Central memory CD8-positive, alpha-beta T cell (primary cell): ENCODE results near the gene LRRN1.

Experiments used
- ATAC-seq: fragments of 150-1000 bp; cut with Tn5 transposase; replicated peaks from 2 replicates; pipeline ENCODE4 v1.10.0; 2022; ENCODE audit warnings: mild to moderate bottlenecking, moderate FRiP score, moderate number of reproducible peaks; ENCODE audit not compliant: poor library complexity, severe bottlenecking; ENCODE audit errors: extremely low read depth
- DNase-seq, 2 donors: peaks; one replicate each; pipeline ENCODE4 v3.0.0; 2021; ENCODE audit warnings: low spot score in 2 of 2
- H3K27ac Mint-ChIP-seq: one replicate; pipeline ENCODE4 v1.8.0; 2022; ENCODE audit warnings: low read depth, mild to moderate bottlenecking, moderate library complexity, mixed read lengths
- H3K27me3 Mint-ChIP-seq: one replicate; pipeline ENCODE4 v1.8.0; 2022; ENCODE audit warnings: mixed read lengths
- H3K36me3 Mint-ChIP-seq: one replicate; pipeline ENCODE4 v1.8.0; 2022; ENCODE audit warnings: mild to moderate bottlenecking, moderate library complexity, mixed read lengths; ENCODE audit not compliant: insufficient read depth
- H3K4me1 Mint-ChIP-seq: one replicate; pipeline ENCODE4 v1.8.0; 2022; ENCODE audit warnings: mixed read lengths
- H3K4me3 Mint-ChIP-seq: one replicate; pipeline ENCODE4 v1.8.0; 2022; ENCODE audit warnings: mild to moderate bottlenecking, moderate library complexity, mixed read lengths
- H3K9me3 Mint-ChIP-seq: one replicate; pipeline ENCODE4 v1.8.0; 2022; ENCODE audit warnings: mixed read lengths

LRRN1 gene

GRCh38 chr3:3783696-3784095 lies 15.5 kb upstream of the LRRN1 start:
- no peaks in the 10 kb centered on the region for H3K36me3 Mint-ChIP-seq

GRCh38 chr3:3792391-3792790 lies 6.8 kb upstream of the LRRN1 start:
- DNase-seq (no peak), ATAC-seq (no peak)
- Mint-ChIP-seq H3K36me3 (no peaks in the 10 kb centered on the region), H3K27me3 (peaks cover 8% of the 10 kb centered on the region), H3K4me1 (no peaks in the 10 kb centered on the region), H3K27ac (no peak overlapping the region), H3K4me3 (no peak overlapping the region), H3K9me3 (no peaks in the 10 kb centered on the region)

More at GRCh38 chr3:3783696-3784095, 15.5 kb upstream of the LRRN1 start:
- Mint-ChIP-seq H3K4me1 (no peaks in the 10 kb centered on the region), H3K27ac (no peak overlapping the region), H3K9me3 (no peaks in the 10 kb centered on the region), H3K4me3 (no peak overlapping the region), H3K27me3 (no peaks in the 10 kb centered on the region)
- no peak for DNase-seq
- no peak for ATAC-seq

GRCh38 chr3:3798631-3799113 lies 559 bp upstream of the LRRN1 start:
- Mint-ChIP-seq H3K36me3 (no peaks in the 10 kb centered on the region), H3K9me3 (peaks cover 6% of the 10 kb centered on the region), H3K4me1 (no peaks in the 10 kb centered on the region), H3K27ac (no peak overlapping the region), H3K27me3 (peaks cover 52% of the 10 kb centered on the region), H3K4me3 (peak overlapping the region; percentile 61)
- no peak for DNase-seq
- ATAC-seq = peak; percentile 19

- Mint-ChIP-seq H3K9me3 (peaks cover 6% of the 10 kb centered on the region), H3K4me3 (peak overlapping the region; percentile 58), H3K27ac (no peak overlapping the region), H3K27me3 (peaks cover 52% of the 10 kb centered on the region), H3K4me1 (no peaks in the 10 kb centered on the region), H3K36me3 (no peaks in the 10 kb centered on the region)
- ATAC-seq (no peak), DNase-seq (no peak)
These were observed 837 bp downstream of the LRRN1 start for GRCh38 chr3:3800080-3800455.

- H3K27me3 Mint-ChIP-seq = peaks cover 52% of the 10 kb centered on the region
- DNase-seq = no peak
- no peaks in the 10 kb centered on the region for H3K4me1 Mint-ChIP-seq
- no peak for ATAC-seq
- peak overlapping the region; percentile 58 for H3K4me3 Mint-ChIP-seq
- no peak overlapping the region for H3K27ac Mint-ChIP-seq
- H3K9me3 Mint-ChIP-seq = peaks cover 6% of the 10 kb centered on the region
- no peaks in the 10 kb centered on the region for H3K36me3 Mint-ChIP-seq
These were observed 1.7 kb downstream of the LRRN1 start for GRCh38 chr3:3800685-3801493.

GRCh38 chr3:3801494-3801841 lies 2.2 kb downstream of the LRRN1 start:
- no peak for DNase-seq
- no peak for ATAC-seq
- H3K4me1 Mint-ChIP-seq = no peaks in the 10 kb centered on the region
- no peak overlapping the region for H3K4me3 Mint-ChIP-seq
- no peaks in the 10 kb centered on the region for H3K36me3 Mint-ChIP-seq
- H3K27ac Mint-ChIP-seq = no peak overlapping the region
- peaks cover 52% of the 10 kb centered on the region for H3K27me3 Mint-ChIP-seq
- peaks cover 6% of the 10 kb centered on the region for H3K9me3 Mint-ChIP-seq

GRCh38 chr3:3802046-3802445 lies 2.8 kb downstream of the LRRN1 start:
- Mint-ChIP-seq H3K9me3 (peaks cover 7% of the 10 kb centered on the region), H3K4me3 (no peak overlapping the region), H3K4me1 (no peaks in the 10 kb centered on the region), H3K36me3 (no peaks in the 10 kb centered on the region), H3K27me3 (peaks cover 48% of the 10 kb centered on the region), H3K27ac (no peak overlapping the region)
- no peak for DNase-seq
- no peak for ATAC-seq

GRCh38 chr3:3804560-3804959 lies 5.3 kb downstream of the LRRN1 start:
- no peak overlapping the region for H3K4me3 Mint-ChIP-seq
- ATAC-seq (no peak), DNase-seq (no peak)
- H3K4me1 Mint-ChIP-seq = no peaks in the 10 kb centered on the region
- H3K36me3 Mint-ChIP-seq = no peaks in the 10 kb centered on the region
- no peak overlapping the region for H3K27ac Mint-ChIP-seq
- H3K9me3 Mint-ChIP-seq = peaks cover 5% of the 10 kb centered on the region
- peaks cover 32% of the 10 kb centered on the region for H3K27me3 Mint-ChIP-seq

- Mint-ChIP-seq H3K36me3 (peaks cover 3% of the 10 kb centered on the region), H3K27ac (no peak overlapping the region), H3K9me3 (peaks cover 5% of the 10 kb centered on the region), H3K4me1 (no peaks in the 10 kb centered on the region), H3K4me3 (no peak overlapping the region), H3K27me3 (peaks cover 18% of the 10 kb centered on the region)
- DNase-seq = no peak
- no peak for ATAC-seq
These were observed 6.9 kb downstream of the LRRN1 start for GRCh38 chr3:3806092-3806491.

GRCh38 chr3:3806856-3807255 lies 7.6 kb downstream of the LRRN1 start:
- Mint-ChIP-seq H3K4me3 (no peak overlapping the region), H3K36me3 (peaks cover 3% of the 10 kb centered on the region), H3K4me1 (no peaks in the 10 kb centered on the region), H3K9me3 (peaks cover 5% of the 10 kb centered on the region), H3K27me3 (peaks cover 10% of the 10 kb centered on the region), H3K27ac (no peak overlapping the region)
- DNase-seq (no peak), ATAC-seq (no peak)

GRCh38 chr3:3813013-3813412 lies 13.8 kb downstream of the LRRN1 start:
- Mint-ChIP-seq H3K36me3 (peaks cover 3% of the 10 kb centered on the region), H3K9me3 (peaks cover 4% of the 10 kb centered on the region), H3K27ac (no peak overlapping the region), H3K27me3 (no peaks in the 10 kb centered on the region), H3K4me3 (no peak overlapping the region), H3K4me1 (no peaks in the 10 kb centered on the region)
- ATAC-seq (no peak), DNase-seq (no peak)

- no peak for DNase-seq
- no peak for ATAC-seq
- Mint-ChIP-seq H3K27me3 (no peaks in the 10 kb centered on the region), H3K27ac (no peak overlapping the region), H3K4me3 (no peak overlapping the region), H3K9me3 (peaks cover 7% of the 10 kb centered on the region), H3K36me3 (peaks cover 3% of the 10 kb centered on the region), H3K4me1 (no peaks in the 10 kb centered on the region)
These were observed 16.0 kb downstream of the LRRN1 start for GRCh38 chr3:3815206-3815605.

GRCh38 chr3:3816034-3816433 lies 16.8 kb downstream of the LRRN1 start:
- H3K27ac Mint-ChIP-seq = no peak overlapping the region
- ATAC-seq (no peak), DNase-seq (no peak)
- no peaks in the 10 kb centered on the region for H3K27me3 Mint-ChIP-seq
- H3K4me1 Mint-ChIP-seq = no peaks in the 10 kb centered on the region
- H3K4me3 Mint-ChIP-seq = no peak overlapping the region
- peaks cover 7% of the 10 kb centered on the region for H3K9me3 Mint-ChIP-seq
- no peaks in the 10 kb centered on the region for H3K36me3 Mint-ChIP-seq
